HG02885 (cell line): ENCODE results near the gene COPS7A.

Experiments used
- ATAC-seq: cut with Tn5 transposase; IDR thresholded peaks from one replicate; pipeline ENCODE4 v1.9.1; 2021; ENCODE audit warnings: mild to moderate bottlenecking; ENCODE audit not compliant: unreplicated experiment, poor library complexity

Gene COPS7A

DNA sequence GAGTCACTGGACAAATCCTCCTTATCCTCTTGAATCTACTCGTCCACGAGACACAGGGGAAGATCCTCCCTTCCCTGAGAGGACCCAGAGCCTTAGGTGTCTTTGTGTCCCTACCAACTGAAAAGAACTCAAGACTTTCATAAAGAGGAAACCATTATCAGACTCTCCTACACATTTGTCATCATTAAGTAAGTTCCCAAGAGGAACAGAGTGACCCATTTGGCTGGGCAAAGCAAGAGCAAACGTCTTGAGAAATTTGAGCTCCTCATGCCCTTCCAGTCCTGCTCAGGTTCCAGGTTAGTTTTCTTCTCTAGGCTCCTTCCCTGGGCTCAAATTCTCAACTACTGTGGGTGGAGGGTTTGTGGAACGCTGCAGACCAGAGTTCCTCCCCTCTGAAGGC, 23.4 kb downstream of the COPS7A start:
- no peak for ATAC-seq

DNA sequence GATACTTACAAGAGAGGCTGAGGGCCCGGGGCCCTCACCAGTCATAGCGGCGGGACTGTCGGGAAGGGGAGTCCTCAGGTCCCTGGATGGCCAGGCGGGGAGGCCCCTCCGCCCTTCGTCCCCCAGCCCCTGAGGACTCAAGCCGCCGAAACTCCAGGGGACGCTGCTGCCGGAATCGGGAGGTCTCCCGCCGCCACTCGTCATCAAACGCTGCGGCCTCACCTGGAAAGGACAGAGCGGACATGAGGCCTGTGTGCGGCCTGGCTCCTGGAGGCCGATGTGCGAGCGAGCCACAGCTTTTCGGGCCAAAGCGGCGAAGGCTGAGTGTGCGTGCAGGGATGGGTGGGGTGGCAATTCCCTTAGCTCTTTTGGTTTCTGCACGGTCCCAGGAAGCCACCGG, 24.9 kb downstream of the COPS7A start:
- ATAC-seq: no peak

- ATAC-seq: no peak
These were observed 26.7 kb downstream of the COPS7A start for GRCh38 chr12:6750506-6750905.

- no peak for ATAC-seq
These were observed 27.9 kb downstream of the COPS7A start for GRCh38 chr12:6751767-6752166.

GRCh38 chr12:6752167-6752920, 28.5 kb downstream of the COPS7A start:
- no peak for ATAC-seq

GRCh38 chr12:6752921-6753771, 29.3 kb downstream of the COPS7A start, which contains the start of gene MLF2:
Gene MLF2, minus strand, starts transcription at chr12:6753141. Its CDS starts 807 bp downstream, at chr12:6752334.
- peak; percentile 88 for ATAC-seq

DNA sequence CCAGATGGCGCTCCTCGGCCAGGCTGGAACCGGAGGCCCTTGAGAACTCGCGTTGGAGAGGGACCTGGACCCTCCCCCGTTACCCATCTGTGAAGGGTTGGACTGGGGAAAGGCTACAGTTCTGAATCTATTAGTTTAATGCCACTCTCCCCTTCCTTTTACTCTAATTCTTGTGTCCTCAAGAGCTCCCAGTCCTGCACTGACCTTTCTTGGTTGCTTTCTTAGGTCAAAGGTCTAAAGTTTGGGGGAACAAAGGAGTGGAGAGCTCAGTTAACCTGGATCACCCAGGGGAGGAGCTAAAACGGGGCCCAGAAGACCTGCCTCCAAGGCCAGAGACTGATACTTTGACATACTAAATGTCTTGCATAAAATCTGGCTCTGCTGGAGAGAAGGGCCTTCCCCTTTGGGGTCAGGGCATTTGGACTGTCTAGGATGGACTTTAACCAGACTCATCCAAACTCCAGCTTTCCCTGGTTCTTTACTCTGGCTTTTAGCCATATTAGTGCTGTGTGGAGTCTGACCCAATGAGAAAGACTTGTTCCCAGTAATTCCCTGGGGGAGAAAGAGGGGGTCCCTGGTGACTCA, 30.0 kb downstream of the COPS7A start:
- no peak for ATAC-seq

GRCh38 chr12:6754411-6754810, 30.6 kb downstream of the COPS7A start:
- no peak for ATAC-seq

GRCh38 chr12:6757028-6757690, 33.3 kb downstream of the COPS7A start:
- ATAC-seq: no peak

GRCh38 chr12:6758506-6759095, 34.8 kb downstream of the COPS7A start:
- no peak for ATAC-seq

- no peak for ATAC-seq
These were observed 35.9 kb downstream of the COPS7A start for GRCh38 chr12:6759741-6760140.

GRCh38 chr12:6763380-6763779, 39.5 kb downstream of the COPS7A start:
- no peak for ATAC-seq

- peak; percentile 87 for ATAC-seq
These were observed 40.4 kb downstream of the COPS7A start for GRCh38 chr12:6764011-6764828.

DNA sequence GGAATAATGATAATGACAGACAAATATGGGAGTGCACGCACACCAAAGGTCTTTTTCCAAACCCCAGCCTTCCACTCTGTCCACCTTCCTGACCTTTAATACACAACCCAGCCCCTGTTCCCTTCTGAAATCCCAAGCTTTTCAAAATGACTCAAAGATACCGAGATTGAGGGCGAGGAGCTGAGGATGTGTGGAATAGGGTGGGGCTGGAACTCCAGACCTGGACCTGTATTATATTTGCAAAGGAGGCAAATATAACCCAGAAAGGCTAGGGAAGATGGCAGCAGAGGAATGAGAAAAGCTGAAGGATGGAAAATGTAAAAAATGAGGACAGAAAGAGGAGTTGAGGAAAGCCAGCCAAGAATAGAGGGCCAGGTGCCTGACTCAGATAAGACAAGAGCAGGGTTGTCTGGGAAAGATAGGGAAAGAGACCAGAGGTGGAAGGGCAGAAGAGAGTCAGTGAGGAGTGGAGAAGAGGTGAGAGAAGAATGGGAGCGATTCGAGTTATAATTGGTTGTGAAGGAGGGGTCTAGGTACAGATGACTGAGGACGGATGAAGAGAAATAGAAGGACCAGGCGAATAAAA, 41.3 kb downstream of the COPS7A start:
- no peak for ATAC-seq

DNA sequence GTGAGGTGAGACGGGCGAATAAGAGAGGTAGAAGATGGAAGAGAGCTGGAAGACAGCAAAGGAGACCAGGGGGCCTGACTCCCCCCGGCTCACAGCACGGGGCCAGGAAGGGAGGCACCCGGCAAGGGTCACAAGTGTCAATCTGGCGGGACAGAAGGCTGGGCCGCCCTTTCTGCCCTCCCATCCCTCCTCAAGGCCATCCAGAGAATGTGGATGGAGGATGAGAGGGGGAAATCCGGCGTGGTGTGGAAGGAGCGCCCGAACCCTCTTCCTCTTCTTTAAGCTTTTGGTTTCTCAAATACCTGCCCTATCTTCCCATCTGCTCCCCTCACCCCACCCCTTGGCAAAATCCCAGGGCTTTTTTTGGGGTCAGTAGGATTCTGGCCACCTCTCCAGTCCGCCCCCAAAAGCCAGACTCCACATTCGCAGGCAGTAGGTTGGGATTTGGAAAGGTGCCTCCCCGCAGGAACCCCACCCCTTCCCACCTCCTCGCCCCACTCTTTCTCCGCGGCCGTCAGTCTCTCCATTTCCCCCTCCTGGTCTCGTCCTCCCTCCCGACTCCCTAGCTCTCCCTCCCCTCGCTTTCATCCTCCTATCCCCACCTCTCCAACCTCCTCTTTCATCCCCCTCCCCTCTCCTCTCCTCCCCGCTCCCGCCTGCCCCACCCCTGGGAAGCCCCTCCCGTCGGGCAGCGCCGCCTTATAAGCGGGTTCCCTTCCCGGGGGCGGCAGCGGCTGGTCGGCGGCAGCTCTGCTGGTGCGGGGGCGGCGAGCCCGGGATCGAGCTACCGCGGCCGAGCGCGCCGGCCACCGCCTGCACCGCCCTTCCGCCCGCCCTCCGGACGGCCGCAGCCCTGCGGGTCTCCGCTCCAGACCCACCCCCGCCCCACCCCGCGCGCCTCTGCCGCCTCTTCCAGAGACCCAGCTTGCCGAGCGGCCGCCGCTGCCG, 42.1 kb downstream of the COPS7A start, which contains the start of gene PTMS:
Gene PTMS, plus strand, starts transcription at position 730 of the 948 bp plus-strand sequence. CDS start 343 bp downstream, outside the sequence.
- peak; percentile 23 for ATAC-seq

- ATAC-seq: peak; percentile 57
These were observed 43.0 kb downstream of the COPS7A start for GRCh38 chr12:6766651-6767349.
